DND-41 (cell line): Measurements from ENCODE around the gene NTSR1.

Source experiments
- ATAC-seq: fragments of 200-7000 bp; cut with Tn5 transposase; 3 replicates; pipeline ENCODE4 v1.9.1; 2021; ENCODE audit warnings: low read depth; ENCODE audit not compliant: insufficient read depth
- DNase-seq: peaks from one replicate; pipeline ENCODE4 v3.0.0-alpha.2; 2020
- H2AFZ ChIP-seq: 2 replicates; pipeline ENCODE4 v1.6.0; 2012; ENCODE audit warnings: low read depth, low read length
- H3K27ac ChIP-seq: 2 replicates; pipeline ENCODE4 v1.5.1; 2012; ENCODE audit warnings: low read length, inconsistent platforms
- H3K27me3 ChIP-seq: fragments of 200-600 bp; sonication (generic); 2 replicates; pipeline ENCODE4 v1.6.0; 2012; ENCODE audit warnings: low read length, mild to moderate bottlenecking, inconsistent platforms; ENCODE audit not compliant: insufficient read depth, poor library complexity
- H3K36me3 ChIP-seq: 2 replicates; pipeline ENCODE4 v1.5.1; 2012; ENCODE audit warnings: low read length, inconsistent platforms; ENCODE audit not compliant: insufficient read depth
- H3K4me1 ChIP-seq: 2 replicates; pipeline ENCODE4 v1.5.1; 2012; ENCODE audit warnings: mild to moderate bottlenecking, low read length; ENCODE audit not compliant: insufficient read depth
- H3K4me2 ChIP-seq: 2 replicates; pipeline ENCODE4 v1.6.0; 2012; ENCODE audit warnings: mild to moderate bottlenecking, moderate library complexity, low read length, inconsistent platforms; ENCODE audit not compliant: insufficient read depth
- H3K4me3 ChIP-seq, 2 experiments: fragments of 200-600 bp in 1 of 2; shearing (Covaris generic) in 1 of 2; 2 replicates each; pipeline ENCODE4 v1.5.1; 2012 to 2016; ENCODE audit warnings: inconsistent platforms in 2 of 2, low read length in 2 of 2, mild to moderate bottlenecking in 2 of 2, low read depth in 1 of 2, moderate library complexity in 1 of 2
- H3K79me2 ChIP-seq: 2 replicates; pipeline ENCODE4 v1.6.0; 2012; ENCODE audit warnings: low read length, inconsistent platforms; ENCODE audit not compliant: insufficient read depth
- H3K9ac ChIP-seq: 2 replicates; pipeline ENCODE4 v1.6.0; 2012; ENCODE audit warnings: low read depth, mild to moderate bottlenecking, inconsistent platforms, low read length, moderate library complexity
- H3K9me3 ChIP-seq: 2 replicates; pipeline ENCODE4 v1.5.1; 2012; ENCODE audit warnings: low read length, moderate library complexity, mild to moderate bottlenecking, inconsistent platforms; ENCODE audit not compliant: insufficient read depth, severe bottlenecking
- H4K20me1 ChIP-seq: 2 replicates; pipeline ENCODE4 v1.6.0; 2012; ENCODE audit warnings: low read length; ENCODE audit not compliant: insufficient read depth
- CTCF ChIP-seq: IDR thresholded peaks from 2 replicates; pipeline ENCODE4 v1.5.1; 2012; ENCODE audit warnings: borderline replicate concordance, low read length, moderate library complexity, mild to moderate bottlenecking; ENCODE audit not compliant: poor library complexity, severe bottlenecking; ENCODE audit errors: extremely low read depth
- EZH2 ChIP-seq: IDR thresholded peaks from 3 replicates; pipeline ENCODE4 v1.6.1; 2012; ENCODE audit warnings: borderline replicate concordance, low read depth, mild to moderate bottlenecking, moderate library complexity, low read length, inconsistent platforms; ENCODE audit not compliant: severe bottlenecking

Gene NTSR1

GRCh38 chr20:62804627-62805154, 96.1 kb downstream of the NTSR1 start, which contains the start of gene OGFR:
Gene OGFR, plus strand, starts transcription at chr20:62804835. Its CDS starts 25 bp downstream, at chr20:62804860.
- H3K4me2 ChIP-seq, result peak within 1 kb of the TSS; percentile 97
- DNase-seq (peak; percentile 87), ATAC-seq (peak; percentile 72)
- peaks cover 45% of the 10 kb centered on the region for H4K20me1 ChIP-seq
- peaks cover 38% of the 10 kb centered on the region for H3K4me1 ChIP-seq
- no peaks in the 10 kb centered on the region for H3K27me3 ChIP-seq
- peak within 1 kb of the TSS; percentile 85 for H3K9ac ChIP-seq
- peaks cover 61% of the 10 kb centered on the region for H3K36me3 ChIP-seq
- no peak for TF ChIP-seq CTCF
- TF ChIP-seq EZH2, result no peak
- no peaks in the 10 kb centered on the region for H3K9me3 ChIP-seq
- H3K79me2 ChIP-seq, result peaks cover 44% of the 10 kb centered on the region
- H2AFZ ChIP-seq, result peak within 1 kb of the TSS; percentile 89
- peak within 1 kb of the TSS; percentile 88 to 97 for H3K4me3 ChIP-seq
- H3K27ac ChIP-seq, result peak within 1 kb of the TSS; percentile 89

- Histone ChIP-seq H3K9ac (peak overlapping the region; percentile 85), H3K9me3 (no peaks in the 10 kb centered on the region), H3K4me3 (peak overlapping the region; percentile 88 to 97; a peak in 3 of 4 replicates), H4K20me1 (peaks cover 47% of the 10 kb centered on the region), H3K4me2 (peak overlapping the region; percentile 97), H3K36me3 (peaks cover 62% of the 10 kb centered on the region), H3K4me1 (peaks cover 38% of the 10 kb centered on the region), H3K27ac (peak overlapping the region; percentile 89), H2AFZ (no peak overlapping the region), H3K27me3 (no peaks in the 10 kb centered on the region), H3K79me2 (peaks cover 44% of the 10 kb centered on the region)
- TF ChIP-seq CTCF (no peak), EZH2 (no peak)
- peak; percentile 46 for ATAC-seq
- peak; percentile 47 for DNase-seq
These were observed 96.6 kb downstream of the NTSR1 start for GRCh38 chr20:62805155-62805710.

GRCh38 chr20:62805711-62806382, 97.2 kb downstream of the NTSR1 start:
- Histone ChIP-seq H3K4me1 (peaks cover 38% of the 10 kb centered on the region), H3K4me3 (peak overlapping the region; percentile 88 to 97; a peak in 3 of 4 replicates), H2AFZ (no peak overlapping the region), H3K36me3 (peaks cover 62% of the 10 kb centered on the region), H3K79me2 (peaks cover 44% of the 10 kb centered on the region), H3K9ac (peak overlapping the region; percentile 85), H3K9me3 (no peaks in the 10 kb centered on the region), H4K20me1 (peaks cover 52% of the 10 kb centered on the region), H3K4me2 (peak overlapping the region; percentile 97), H3K27me3 (no peaks in the 10 kb centered on the region), H3K27ac (peak overlapping the region; percentile 62)
- ATAC-seq (no peak; the same call in 2 of the 3 replicates), DNase-seq (no peak)
- TF ChIP-seq CTCF, result no peak
- no peak for TF ChIP-seq EZH2
